GM18873 (cell line): ENCODE data around the gene FSTL4.

Experiments
- ATAC-seq: cut with Tn5 transposase; IDR thresholded peaks from one replicate; pipeline ENCODE4 v1.9.1; 2021; ENCODE audit warnings: mild to moderate bottlenecking, moderate library complexity, moderate number of reproducible peaks; ENCODE audit not compliant: unreplicated experiment, low FRiP score

The FSTL4 gene

DNA sequence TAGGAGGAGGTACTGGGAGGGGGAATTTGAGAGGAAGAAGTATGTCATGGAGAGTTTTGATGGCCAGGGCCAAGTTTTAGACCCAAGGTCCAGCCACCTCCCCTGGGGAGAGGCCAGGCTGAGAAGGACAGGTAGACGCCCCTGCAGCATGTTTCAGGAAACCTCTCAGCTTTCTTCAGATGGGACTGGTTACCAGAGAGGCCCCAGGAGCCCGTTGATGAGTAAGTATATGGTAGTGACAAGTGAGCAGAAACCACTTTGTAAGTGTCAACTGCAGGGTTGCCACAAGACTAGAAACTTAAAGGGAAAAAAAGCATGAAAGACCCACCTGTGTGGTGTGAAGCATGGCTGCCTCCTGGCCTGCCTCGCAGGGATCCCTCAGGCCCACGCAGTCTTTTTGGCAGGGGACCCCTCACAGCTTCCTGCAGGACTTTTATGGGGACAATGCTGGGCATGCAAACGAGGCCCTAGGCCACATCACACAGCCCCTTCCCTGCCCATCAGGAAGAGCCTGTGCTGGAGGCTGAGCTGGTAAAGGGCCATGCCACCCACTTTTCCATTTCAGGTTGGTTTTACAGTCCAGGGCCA, 255.9 kb downstream of the FSTL4 start:
- no peak for ATAC-seq

DNA sequence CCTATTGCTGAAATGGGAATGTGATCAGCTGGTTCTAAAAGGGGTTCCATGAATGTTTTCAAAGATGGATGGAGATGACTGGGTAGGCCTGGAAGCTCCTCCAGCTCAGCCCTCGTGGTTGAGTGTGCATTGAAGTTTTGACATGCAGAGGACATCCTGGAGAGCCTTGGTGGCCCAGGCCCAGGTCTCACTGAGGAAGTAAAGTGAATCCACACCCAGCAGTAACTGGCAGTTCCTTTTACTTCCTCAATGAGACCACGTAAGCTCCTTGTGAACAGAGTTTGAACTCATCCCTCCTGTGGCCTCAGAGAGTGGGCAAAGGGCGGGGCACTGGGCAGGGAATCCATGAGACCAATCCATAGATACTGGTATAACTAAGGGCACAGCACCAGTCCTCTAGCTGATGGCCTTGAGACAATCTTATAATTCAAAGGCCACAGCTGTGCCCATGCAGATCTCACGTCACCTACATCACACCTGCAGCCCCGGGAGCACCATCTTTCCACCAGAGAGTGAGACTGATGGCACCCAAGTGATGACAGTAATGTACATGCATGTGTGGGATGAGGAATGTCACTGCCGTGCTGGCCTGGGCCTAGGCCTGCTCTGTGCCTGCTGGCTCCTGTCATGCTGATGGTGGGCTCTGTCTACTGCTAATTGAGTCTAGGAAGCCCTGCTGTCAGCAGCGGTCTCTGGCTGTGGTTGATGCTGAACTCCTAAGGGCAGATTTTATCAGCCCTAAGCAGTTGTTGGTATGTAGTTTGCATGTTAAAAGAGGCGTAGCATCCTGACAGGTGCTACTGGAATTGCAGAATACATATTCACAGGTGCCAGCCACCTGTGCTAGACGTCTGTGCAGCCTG, 257.8 kb downstream of the FSTL4 start:
- no peak for ATAC-seq

GRCh38 chr5:133353741-133354140, 258.6 kb downstream of the FSTL4 start:
- no peak for ATAC-seq

- ATAC-seq = no peak
These were observed 263.9 kb downstream of the FSTL4 start for GRCh38 chr5:133348406-133348805.

GRCh38 chr5:133347039-133347438, 265.3 kb downstream of the FSTL4 start:
- ATAC-seq = no peak

DNA sequence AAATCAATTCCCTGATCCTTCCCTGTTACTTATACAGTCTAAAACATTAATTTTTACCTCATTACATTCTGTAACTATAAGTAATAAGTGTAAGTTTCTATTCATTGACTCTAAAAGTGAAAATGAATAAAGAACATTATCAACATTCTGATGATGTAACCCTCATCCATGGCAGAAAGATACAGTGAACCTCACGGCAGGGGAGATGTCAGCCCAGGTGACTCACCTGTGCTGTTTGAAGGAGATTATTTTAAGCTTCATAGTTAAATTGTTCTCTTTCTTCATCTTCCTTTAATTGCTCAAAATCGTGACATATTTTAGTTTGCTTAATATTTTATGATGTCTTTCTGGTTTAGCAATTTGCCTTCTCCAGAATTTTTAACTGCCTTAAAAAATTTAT, 268.1 kb downstream of the FSTL4 start:
- no peak for ATAC-seq

- ATAC-seq = no peak
These were observed 269.1 kb downstream of the FSTL4 start for GRCh38 chr5:133343196-133343595.

GRCh38 chr5:133341915-133342710, 270.2 kb downstream of the FSTL4 start:
- no peak for ATAC-seq

DNA sequence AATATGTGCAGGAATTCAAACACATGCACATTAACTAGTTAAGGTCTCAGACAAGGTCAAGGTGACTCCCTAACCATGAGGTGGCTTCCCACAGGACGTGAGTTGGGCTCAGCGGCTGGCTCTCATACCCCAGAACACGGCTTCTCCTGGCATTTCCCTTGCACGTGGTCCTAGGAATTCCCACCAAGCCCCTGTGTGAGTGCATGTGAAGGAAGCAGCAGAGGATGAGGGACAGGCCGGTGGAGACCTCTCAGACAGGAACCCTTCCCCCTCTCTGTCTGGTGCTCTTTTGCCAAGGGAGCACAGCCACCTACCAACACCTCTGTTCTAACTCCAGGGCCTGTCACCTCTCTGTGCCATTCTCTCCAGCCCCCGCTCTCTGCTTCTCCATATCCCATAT, 271.0 kb downstream of the FSTL4 start:
- ATAC-seq = no peak

GRCh38 chr5:133340822-133341221, 271.5 kb downstream of the FSTL4 start:
- no peak for ATAC-seq

DNA sequence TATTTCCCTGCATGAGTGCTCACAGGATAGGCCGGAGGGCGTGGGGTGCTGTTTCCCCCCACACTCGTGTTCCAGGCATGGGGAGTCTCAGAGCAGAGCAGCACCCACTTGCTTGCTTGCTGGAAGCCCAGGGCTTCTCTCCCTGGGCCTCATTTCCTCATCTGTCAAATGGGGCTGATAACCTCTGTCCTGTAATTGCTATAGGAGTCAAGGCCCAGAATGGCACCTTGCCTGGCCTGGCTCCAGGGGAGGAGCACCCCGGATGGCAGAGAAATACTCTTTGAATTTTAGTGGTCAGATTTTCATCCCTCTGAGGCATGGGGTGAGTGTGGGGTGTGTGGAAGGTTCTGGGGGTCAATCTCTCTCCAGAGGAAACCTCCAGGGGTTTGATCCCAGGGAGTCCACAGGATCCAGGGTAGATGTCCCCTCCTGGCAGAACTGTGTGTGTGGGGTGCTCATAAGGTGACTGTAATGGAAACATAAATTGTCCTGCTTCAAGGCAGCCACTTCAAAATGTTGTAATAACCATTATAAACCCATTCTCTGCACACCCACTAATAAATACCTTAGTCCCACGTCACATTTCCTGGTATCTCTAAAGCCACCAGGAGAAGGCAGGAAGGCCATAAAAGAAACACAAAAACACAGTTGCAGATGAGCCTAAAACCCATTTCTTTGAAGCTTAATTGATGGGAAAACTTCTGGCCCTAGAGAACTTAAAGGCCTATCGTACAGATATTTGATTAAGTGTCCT, 272.2 kb downstream of the FSTL4 start:
- ATAC-seq = no peak

DNA sequence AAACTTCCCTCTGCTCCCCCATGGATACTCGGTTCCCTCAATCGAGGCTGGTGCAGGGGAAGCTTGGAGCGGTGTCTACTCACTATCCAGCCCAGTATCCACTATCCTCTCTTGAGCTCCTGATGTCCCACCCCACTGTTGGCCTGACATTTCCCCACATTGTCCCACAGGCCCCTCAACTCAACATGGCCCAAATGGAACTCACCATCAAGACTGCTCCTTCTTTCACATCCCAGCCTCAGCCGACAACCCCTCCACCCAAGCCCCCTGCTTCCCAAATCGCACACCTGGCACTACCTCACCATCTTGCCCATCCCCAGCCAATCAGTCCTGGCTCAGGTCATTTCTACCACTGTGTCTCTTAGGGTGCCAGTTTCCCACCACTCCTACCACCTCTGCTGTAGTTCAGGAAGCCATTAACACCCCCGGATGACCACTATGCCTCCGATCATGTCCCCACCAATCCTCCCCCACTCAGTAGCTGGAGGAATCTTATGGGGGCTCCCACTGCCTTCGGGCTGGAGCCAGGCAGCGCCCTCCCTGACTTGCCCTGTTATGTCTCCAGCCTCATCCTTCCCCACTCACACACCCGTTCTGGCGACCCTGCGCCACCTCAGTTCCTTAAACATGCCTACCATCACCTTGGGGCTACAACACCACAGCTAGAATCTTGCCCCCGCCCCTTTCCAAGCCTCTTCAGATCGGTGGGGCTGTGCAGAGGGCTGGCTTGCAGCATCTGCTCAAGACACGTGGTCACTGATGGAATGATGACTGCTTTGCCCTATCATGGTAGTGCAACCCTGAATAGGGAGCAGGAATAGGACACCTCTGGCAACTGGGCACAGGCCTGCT, 273.6 kb downstream of the FSTL4 start:
- no peak for ATAC-seq

DNA sequence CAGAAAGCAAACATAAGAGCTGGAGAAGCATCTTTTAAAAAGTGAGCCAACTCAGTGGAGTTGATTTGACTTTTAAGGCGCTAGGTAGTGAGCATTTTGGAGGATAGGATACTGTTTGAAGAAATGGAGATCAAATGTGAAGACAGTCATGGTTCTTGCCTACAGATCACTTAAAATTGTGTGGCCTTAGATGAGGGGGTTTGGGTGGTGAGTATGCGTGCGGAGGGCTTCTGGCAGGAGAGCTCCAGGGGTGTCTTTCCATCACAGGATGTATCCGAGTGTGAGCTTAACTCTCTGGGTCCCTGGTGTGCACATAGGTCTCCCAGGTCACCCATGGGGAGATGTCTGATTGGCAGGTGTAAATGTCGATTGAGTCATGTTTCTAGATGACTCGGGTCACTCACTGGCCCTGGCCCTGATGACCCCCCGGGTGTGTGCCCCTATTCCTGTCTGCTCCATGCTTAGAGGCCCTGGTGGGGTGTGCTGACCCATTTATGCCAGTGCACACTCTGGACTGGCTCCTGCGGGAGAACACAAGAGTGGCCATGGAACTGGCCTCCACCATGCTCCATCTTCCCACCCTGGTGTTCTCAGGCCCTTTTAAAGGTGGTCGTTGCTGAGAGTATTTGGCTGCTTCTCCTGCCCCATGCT, 274.4 kb downstream of the FSTL4 start:
- no peak for ATAC-seq

GRCh38 chr5:133336969-133337410, 275.4 kb downstream of the FSTL4 start:
- ATAC-seq = no peak

- ATAC-seq = no peak
These were observed 276.0 kb downstream of the FSTL4 start for GRCh38 chr5:133336121-133336968.

GRCh38 chr5:133334796-133335639, 277.3 kb downstream of the FSTL4 start:
- no peak for ATAC-seq
